ENCODE measurements around the gene INTS6.

Gene INTS6

DNA sequence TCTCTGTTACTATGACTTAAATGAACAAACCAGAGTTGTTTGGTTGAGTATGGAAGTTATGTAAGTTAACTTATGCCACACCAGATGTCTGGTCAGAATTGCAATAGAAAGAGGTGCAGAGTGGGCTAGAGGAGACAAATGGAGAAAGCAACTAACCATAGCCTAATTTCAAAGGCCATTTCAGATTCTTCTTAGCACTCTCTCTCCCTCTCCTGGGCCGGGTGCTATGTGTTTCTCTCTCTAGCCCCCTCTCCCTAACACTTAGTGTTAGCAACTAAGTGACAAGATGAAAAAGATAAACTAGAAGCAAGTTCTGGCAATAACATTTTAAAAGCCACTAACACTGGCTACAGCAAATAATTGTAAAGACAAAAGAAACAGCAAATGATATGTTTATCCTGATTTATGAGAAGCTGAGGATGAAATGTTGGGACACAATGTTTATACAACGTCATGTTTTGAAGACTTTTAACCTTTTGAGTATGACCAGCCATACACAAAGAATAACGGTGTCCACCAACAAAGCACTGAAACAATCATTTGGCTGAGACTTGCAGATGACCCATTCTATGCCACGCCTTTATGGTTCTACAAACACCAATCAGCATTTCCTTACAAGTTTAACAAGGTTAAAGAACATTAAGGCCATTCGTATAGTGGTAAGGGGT is 94.8 kb downstream of the INTS6 start:
- Histone ChIP-seq H3K4me1 (no peaks in the 10 kb centered on the region), H3K27me3 (no peaks in the 10 kb centered on the region), H4K20me1 (no peaks in the 10 kb centered on the region), H3K4me2 (no peak overlapping the region), H3K9ac (no peak overlapping the region), H3K4me3 (no peak overlapping the region), H3K36me3 (peaks cover under 1% of the 10 kb centered on the region; the same call in 1 of the 2 replicates), H3K9me3 (no peaks in the 10 kb centered on the region), H3K27ac (no peak overlapping the region)
- TF ChIP-seq Cebpa-rat (IDR thresholded peaks at IDR 0.05): no peak

DNA sequence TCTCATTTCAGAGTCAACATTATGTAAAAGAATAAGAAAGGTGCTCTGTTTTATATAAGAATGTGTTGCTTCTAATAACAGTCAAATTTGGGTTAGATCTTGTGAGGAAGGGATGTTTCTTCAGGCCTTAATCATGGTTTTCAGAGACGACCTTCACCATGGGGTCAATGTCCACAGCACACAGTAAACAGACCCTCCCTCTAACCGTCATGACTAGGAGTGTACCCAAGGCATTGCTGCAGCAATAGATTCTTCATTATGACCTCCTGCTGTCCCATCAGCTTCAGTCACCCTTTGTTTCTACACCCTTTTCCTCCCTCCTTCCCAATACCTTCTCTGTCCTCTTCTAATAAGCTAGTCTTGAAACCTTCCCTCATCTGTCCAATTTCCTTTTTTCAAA is 97.6 kb downstream of the INTS6 start:
- Histone ChIP-seq H3K9ac (no peak overlapping the region), H3K4me3 (no peak overlapping the region), H3K4me1 (no peaks in the 10 kb centered on the region), H4K20me1 (no peaks in the 10 kb centered on the region), H3K9me3 (no peaks in the 10 kb centered on the region), H3K27ac (no peak overlapping the region), H3K27me3 (no peaks in the 10 kb centered on the region), H3K4me2 (no peak overlapping the region), H3K36me3 (no peaks in the 10 kb centered on the region)
- no peak for TF ChIP-seq Cebpa-rat (IDR thresholded peaks at IDR 0.05)

DNA sequence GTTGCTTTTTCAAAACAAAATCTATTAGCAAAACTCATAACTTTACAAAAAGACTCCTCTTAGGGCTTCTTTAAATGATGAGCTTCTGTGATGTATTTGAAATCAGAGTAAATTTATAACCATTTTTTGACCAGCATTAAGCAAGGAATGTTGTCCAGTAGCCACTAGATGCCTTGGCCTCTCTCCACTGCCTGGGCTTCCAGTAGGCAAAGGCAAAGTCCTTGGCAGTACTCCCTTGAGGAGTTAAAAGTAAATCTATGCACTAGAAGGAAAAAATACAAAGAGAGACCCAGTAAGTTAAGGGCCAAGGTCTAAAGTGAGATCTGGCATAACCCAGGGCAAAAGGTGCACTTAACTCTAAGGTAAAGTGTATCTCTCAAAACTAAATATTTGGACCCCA is 103.8 kb downstream of the INTS6 start:
- Histone ChIP-seq H3K27ac (no peak overlapping the region), H3K4me1 (no peaks in the 10 kb centered on the region), H3K27me3 (no peaks in the 10 kb centered on the region), H3K36me3 (no peaks in the 10 kb centered on the region), H3K4me2 (no peak overlapping the region), H3K9me3 (no peaks in the 10 kb centered on the region), H4K20me1 (no peaks in the 10 kb centered on the region), H3K4me3 (no peak overlapping the region), H3K9ac (no peak overlapping the region)
- no peak for TF ChIP-seq Cebpa-rat (IDR thresholded peaks at IDR 0.05)

DNA sequence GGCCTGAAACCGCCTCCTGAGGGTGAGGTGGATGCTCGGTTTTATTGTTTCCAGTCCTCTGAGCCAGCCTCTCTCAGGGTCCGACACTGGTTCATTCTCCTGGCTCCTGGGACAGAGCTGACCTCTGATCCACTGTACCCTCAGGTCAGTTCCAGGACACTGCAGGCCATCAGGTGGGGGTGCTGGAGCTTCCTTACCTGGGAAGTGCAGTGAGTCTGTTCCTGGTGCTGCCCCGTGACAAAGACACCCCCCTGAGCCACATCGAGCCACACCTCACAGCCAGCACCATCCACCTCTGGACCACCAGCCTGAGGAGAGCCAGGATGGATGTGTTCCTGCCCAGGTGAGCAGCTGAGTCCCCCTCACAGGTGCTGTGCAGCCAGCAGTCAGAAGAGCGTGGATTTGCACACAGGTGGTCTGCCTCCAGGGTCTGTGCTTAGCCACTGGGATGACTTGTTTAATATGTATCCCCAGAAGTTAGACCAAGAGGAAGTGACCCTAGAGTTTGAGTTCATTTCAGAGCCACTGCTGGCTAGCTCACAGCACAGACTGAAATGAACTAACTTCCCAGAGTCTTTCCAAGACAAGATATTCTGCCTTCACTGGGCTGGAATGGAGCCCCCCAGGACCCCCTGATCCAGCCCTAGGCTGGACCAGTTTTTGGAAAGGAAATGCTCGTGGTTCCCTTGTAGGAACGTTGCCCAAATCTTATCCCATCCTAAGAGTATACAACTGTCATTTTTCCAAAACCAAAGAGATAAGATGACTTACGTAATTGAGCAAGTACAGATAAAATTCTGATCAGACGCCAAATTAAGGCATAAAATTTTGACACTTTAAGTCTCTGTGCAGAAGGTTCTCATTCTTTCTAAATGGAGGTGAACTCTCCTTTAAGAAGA is 104.5 kb downstream of the INTS6 start:
- H3K9me3 ChIP-seq: no peaks in the 10 kb centered on the region
- H3K4me1 ChIP-seq: no peaks in the 10 kb centered on the region
- no peak overlapping the region for H3K27ac ChIP-seq
- TF ChIP-seq Cebpa-rat (IDR thresholded peaks at IDR 0.05): no peak
- no peak overlapping the region for H3K4me3 ChIP-seq
- H3K4me2 ChIP-seq: no peak overlapping the region
- no peak overlapping the region for H3K9ac ChIP-seq
- no peaks in the 10 kb centered on the region for H4K20me1 ChIP-seq
- no peaks in the 10 kb centered on the region for H3K27me3 ChIP-seq
- H3K36me3 ChIP-seq: no peaks in the 10 kb centered on the region

DNA sequence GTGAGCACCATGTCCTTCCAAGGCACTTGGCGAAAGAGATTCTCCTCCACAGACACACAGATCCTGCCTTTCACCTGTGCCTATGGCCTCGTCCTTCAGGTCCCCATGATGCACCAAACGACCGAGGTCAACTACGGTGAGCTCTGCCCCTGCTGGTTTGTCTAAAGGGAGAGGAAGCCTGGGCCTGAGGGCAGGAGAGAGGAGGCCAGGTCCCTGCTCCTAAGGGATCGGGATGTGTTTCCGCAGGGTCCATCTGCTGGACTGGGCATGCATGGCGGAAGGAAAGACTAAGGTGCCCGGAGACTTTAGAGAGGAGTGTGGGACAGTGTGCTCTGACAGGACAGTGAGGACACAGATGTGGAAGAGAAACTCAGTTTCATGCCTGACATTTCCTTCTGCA is 105.7 kb downstream of the INTS6 start:
- Histone ChIP-seq H3K27me3 (no peaks in the 10 kb centered on the region), H3K4me2 (no peak overlapping the region), H3K9me3 (no peaks in the 10 kb centered on the region), H3K27ac (no peak overlapping the region), H3K36me3 (no peaks in the 10 kb centered on the region), H3K4me3 (no peak overlapping the region), H3K9ac (no peak overlapping the region), H3K4me1 (no peaks in the 10 kb centered on the region), H4K20me1 (no peaks in the 10 kb centered on the region)
- TF ChIP-seq Cebpa-rat (IDR thresholded peaks at IDR 0.05): no peak

DNA sequence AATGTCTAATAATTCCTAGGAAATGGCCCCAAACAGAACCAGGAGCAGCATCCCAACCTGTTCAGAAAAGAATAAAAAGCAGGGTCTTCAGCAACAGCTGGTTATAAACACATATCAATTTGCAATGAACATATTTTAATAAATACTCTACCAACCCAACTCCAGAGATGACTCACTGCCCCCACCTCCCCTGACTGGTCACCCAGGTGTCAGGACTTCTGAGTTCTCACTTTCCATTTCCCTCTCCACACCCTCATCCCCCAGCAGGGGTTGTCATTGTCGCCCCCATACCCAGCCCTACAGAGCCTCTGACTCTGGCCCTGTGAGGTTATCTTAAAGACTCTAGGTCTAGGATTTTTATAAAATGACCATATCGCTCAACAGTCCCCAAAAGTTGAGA is 106.4 kb downstream of the INTS6 start:
- no peaks in the 10 kb centered on the region for H3K4me1 ChIP-seq
- no peaks in the 10 kb centered on the region for H3K9me3 ChIP-seq
- no peak overlapping the region for H3K27ac ChIP-seq
- H3K4me3 ChIP-seq: no peak overlapping the region
- H3K4me2 ChIP-seq: no peak overlapping the region
- no peak for TF ChIP-seq Cebpa-rat (IDR thresholded peaks at IDR 0.05)
- no peaks in the 10 kb centered on the region for H3K27me3 ChIP-seq
- H3K36me3 ChIP-seq: no peaks in the 10 kb centered on the region
- no peak overlapping the region for H3K9ac ChIP-seq
- H4K20me1 ChIP-seq: no peaks in the 10 kb centered on the region

- Histone ChIP-seq H3K27ac (no peak overlapping the region), H4K20me1 (no peaks in the 10 kb centered on the region), H3K4me2 (no peak overlapping the region), H3K27me3 (no peaks in the 10 kb centered on the region), H3K9ac (no peak overlapping the region), H3K4me1 (no peaks in the 10 kb centered on the region), H3K9me3 (no peaks in the 10 kb centered on the region), H3K4me3 (no peak overlapping the region), H3K36me3 (no peaks in the 10 kb centered on the region)
- TF ChIP-seq Cebpa-rat (IDR thresholded peaks at IDR 0.05): no peak
Measured at GRCh38 chr13:51343475-51343874, 109.4 kb downstream of the INTS6 start.

DNA sequence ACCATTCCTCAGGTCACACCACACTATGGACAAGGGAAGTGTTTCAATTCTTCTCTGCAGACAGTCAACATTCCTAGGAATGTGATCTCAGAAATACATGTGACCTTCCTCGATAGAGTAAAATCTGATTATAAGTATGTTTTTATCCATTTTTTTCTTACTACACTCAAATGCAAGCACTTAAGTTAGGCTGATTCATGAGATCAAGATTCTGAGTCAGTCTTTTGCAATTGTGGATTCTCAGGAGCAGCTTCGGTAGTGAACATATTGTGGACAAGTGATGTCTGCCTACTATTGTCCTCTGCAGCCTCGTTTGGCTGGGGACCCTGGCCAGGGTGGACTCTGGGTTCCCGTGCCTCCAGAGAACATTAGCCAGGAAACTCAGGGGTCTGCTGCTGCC is 110.1 kb downstream of the INTS6 start:
- H3K4me3 ChIP-seq: no peak overlapping the region
- H3K9me3 ChIP-seq: no peaks in the 10 kb centered on the region
- no peaks in the 10 kb centered on the region for H4K20me1 ChIP-seq
- no peaks in the 10 kb centered on the region for H3K36me3 ChIP-seq
- no peak for TF ChIP-seq Cebpa-rat (IDR thresholded peaks at IDR 0.05)
- H3K27me3 ChIP-seq: no peaks in the 10 kb centered on the region
- H3K9ac ChIP-seq: no peak overlapping the region
- no peak overlapping the region for H3K27ac ChIP-seq
- no peaks in the 10 kb centered on the region for H3K4me1 ChIP-seq
- H3K4me2 ChIP-seq: no peak overlapping the region

GRCh38 chr13:51341791-51342190 is 111.0 kb downstream of the INTS6 start:
- H3K4me2 ChIP-seq: no peak overlapping the region
- H3K9me3 ChIP-seq: no peaks in the 10 kb centered on the region

DNA sequence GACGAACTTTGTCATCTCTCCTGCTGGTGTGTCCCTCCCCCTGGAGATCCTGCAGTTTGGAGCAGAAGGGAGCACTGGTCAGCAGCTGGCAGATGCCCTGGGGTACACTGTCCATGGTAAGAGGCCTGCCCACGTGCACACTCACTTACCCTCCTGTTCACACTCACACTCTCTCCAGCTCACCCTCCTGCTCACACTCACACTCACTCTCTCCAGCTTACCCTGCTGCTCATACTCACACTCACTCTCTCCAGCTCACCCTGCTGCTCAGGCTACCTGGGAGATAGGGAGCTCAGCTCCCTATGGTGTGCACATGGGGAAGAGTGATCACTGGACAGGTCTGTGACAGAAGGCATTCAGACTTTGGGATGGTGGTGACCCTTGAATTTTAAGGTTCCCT is 111.6 kb downstream of the INTS6 start:
- Histone ChIP-seq H3K27me3 (no peaks in the 10 kb centered on the region), H3K4me1 (no peaks in the 10 kb centered on the region), H3K4me3 (no peak overlapping the region), H3K36me3 (no peaks in the 10 kb centered on the region), H3K9me3 (no peaks in the 10 kb centered on the region), H3K27ac (no peak overlapping the region), H3K4me2 (no peak overlapping the region), H3K9ac (no peak overlapping the region), H4K20me1 (no peaks in the 10 kb centered on the region)
- no peak for TF ChIP-seq Cebpa-rat (IDR thresholded peaks at IDR 0.05)

More at GRCh38 chr13:51341791-51342190, 111.0 kb downstream of the INTS6 start:
- no peak overlapping the region for H3K27ac ChIP-seq
- no peaks in the 10 kb centered on the region for H4K20me1 ChIP-seq
- no peaks in the 10 kb centered on the region for H3K36me3 ChIP-seq
- no peaks in the 10 kb centered on the region for H3K4me1 ChIP-seq
- no peaks in the 10 kb centered on the region for H3K27me3 ChIP-seq
- no peak for TF ChIP-seq Cebpa-rat (IDR thresholded peaks at IDR 0.05)
- H3K9ac ChIP-seq: no peak overlapping the region
- no peak overlapping the region for H3K4me3 ChIP-seq

All from BLaER1 (cell line).